Testis (tissue), 3 donors: ENCODE data around the gene EP400. TPM values are rescaled to one million over a fixed set of nuclear protein-coding genes. Genes with fewer than 3 reads are reported as not detected.

Experiments used
- DNase-seq: peaks from one replicate; pipeline ENCODE4 v3.0.0-alpha.2; 2019
- H3K27ac ChIP-seq, 2 donors: fragments of 200-600 bp; sonication (generic); one replicate each; pipeline ENCODE4 v1.5.1; 2019
- H3K27me3 ChIP-seq: fragments of 200-600 bp; sonication (generic); one replicate; pipeline ENCODE4 v1.5.1; 2019
- H3K36me3 ChIP-seq: fragments of 200-600 bp; sonication (generic); one replicate; pipeline ENCODE4 v1.5.1; 2017; ENCODE audit warnings: low read depth; ENCODE audit errors: missing control alignments
- H3K4me1 ChIP-seq: fragments of 200-600 bp; sonication (generic); one replicate; pipeline ENCODE4 v1.5.1; 2019
- H3K4me3 ChIP-seq, 2 donors: fragments of 200-600 bp; sonication (generic); one replicate each; pipeline ENCODE4 v1.5.1; 2017 to 2019
- H3K9me3 ChIP-seq: fragments of 200-600 bp; sonication (generic); one replicate; pipeline ENCODE4 v1.5.1; 2017
- POLR2A ChIP-seq: fragments of 450-650 bp; IDR thresholded peaks from one replicate; pipeline ENCODE4 v1.6.1; 2017; ENCODE audit warnings: antibody characterized with exemption, mild to moderate bottlenecking, moderate library complexity
- WGBS, 2 donors: methylation state at CpG; one replicate each; pipeline ENCODE4 v1.1.5; 2018; 5-methylcytosine and 5-hydroxymethylcytosine counted together
- intact Hi-C: fragments of 100-400 bp; cut with DNase I; formaldehyde crosslinking; loops from one replicate; pipeline ENCODE4 v1.15.1; 2023; ENCODE audit warnings: low total_unique reads
- polyA plus RNA-seq: library from polyadenylated mRNA; stranded (reverse); fragments of 350-450 nt; fragmentation: Illumina TruSeq; extraction: RNeasy Lipid Tissue Mini Kit (QIAGEN cat#74804); gene quantifications from one replicate; pipeline ENCODE4 v1.2.3, GENCODE V29; 2014; ENCODE audit warnings: low read depth, low replicate concordance; ENCODE audit not compliant: insufficient read depth
- total RNA-seq, 2 donors: library from RNA; depleted of rRNA; stranded (reverse); fragments of >200 nt; gene quantifications; one replicate each; pipeline ENCODE4 v1.2.3, GENCODE V29; 2016
- TF ChIP-seq, protein P1 (sequence below), 3 experiments: fragments of 450-650 bp in 2 of 3; fragments of 200-600 bp in 1 of 3; sonication (generic) in 1 of 3; IDR thresholded peaks; one replicate each; pipeline ENCODE4 v1.5.1; 2016 to 2019; ENCODE audit warnings: antibody characterized with exemption in 3 of 3, mild to moderate bottlenecking in 2 of 3, moderate library complexity in 1 of 3

EP400 gene
- total and polyA plus RNA-seq, 3 donors from 2014 or later, result 44.2 to 83.0 (median 69.4) TPM

DNA sequence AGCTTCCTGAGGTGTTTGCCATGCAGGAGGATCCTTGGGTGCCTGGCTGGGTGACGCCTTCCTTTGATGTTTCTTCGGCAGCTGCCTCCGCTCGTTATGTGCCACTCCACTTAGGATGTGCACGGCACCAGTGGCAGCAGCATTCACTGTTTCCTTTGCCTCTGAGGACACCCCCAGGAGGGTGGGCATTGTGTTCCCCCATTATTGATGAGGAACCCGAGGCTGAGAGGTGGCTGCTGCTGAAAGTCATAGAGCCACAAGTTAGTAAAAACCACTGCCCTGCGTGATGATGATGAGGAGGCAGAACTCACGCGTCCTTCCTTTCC lies 41.2 kb downstream of the EP400 start:
- Histone ChIP-seq H3K9me3 (no peaks in the 10 kb centered on the region), H3K27ac (no peak overlapping the region), H3K27me3 (no peaks in the 10 kb centered on the region), H3K4me1 (peaks cover 9% of the 10 kb centered on the region), H3K4me3 (no peak overlapping the region), H3K36me3 (no peaks in the 10 kb centered on the region)
- intact Hi-C loops, result no loop called here
- TF ChIP-seq, protein P1, sequence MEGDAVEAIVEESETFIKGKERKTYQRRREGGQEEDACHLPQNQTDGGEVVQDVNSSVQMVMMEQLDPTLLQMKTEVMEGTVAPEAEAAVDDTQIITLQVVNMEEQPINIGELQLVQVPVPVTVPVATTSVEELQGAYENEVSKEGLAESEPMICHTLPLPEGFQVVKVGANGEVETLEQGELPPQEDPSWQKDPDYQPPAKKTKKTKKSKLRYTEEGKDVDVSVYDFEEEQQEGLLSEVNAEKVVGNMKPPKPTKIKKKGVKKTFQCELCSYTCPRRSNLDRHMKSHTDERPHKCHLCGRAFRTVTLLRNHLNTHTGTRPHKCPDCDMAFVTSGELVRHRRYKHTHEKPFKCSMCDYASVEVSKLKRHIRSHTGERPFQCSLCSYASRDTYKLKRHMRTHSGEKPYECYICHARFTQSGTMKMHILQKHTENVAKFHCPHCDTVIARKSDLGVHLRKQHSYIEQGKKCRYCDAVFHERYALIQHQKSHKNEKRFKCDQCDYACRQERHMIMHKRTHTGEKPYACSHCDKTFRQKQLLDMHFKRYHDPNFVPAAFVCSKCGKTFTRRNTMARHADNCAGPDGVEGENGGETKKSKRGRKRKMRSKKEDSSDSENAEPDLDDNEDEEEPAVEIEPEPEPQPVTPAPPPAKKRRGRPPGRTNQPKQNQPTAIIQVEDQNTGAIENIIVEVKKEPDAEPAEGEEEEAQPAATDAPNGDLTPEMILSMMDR (IDR thresholded peaks at IDR 0.05), result no peak
- TF ChIP-seq POLR2A, result no peak
- peak; percentile 3 for DNase-seq
- 90 to 96% methylated on average over 6 to 9 of the region's 9 CpGs for WGBS, 2 donors

DNA sequence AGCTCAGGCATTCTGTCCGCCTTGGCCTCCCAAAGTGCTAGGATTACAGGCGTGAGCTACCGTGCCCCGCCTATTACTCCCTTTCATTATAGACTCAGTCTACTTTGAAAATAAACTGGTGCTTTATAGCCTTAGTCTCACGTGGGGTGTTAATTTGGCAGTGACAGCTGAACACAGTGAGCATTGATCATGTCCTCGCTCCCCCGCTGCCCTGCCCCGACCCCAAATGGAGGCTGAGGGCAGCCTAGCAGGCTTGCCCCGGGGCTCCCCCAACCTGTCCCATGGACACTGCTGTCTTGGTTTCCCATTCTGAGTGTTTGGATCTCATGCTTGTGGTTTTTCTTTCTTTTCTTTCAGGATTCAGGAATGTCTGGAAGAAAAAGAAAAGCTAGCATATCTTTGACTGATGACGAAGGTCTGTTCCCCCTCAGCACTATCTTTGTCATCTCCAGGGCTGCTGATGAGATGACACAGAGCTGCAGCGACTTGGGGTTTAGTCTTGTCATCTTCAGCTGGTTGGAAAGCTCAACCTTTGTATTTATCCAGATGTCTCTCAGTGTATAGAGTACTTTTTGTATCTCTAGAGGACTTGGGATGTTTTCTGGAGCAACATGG lies 42.2 kb downstream of the EP400 start:
- Histone ChIP-seq H3K27me3 (no peaks in the 10 kb centered on the region), H3K27ac (no peak overlapping the region), H3K9me3 (no peaks in the 10 kb centered on the region), H3K36me3 (no peaks in the 10 kb centered on the region), H3K4me1 (peaks cover 9% of the 10 kb centered on the region), H3K4me3 (no peak overlapping the region)
- 92% methylated on average over 11 of the region's 11 CpGs for WGBS, 2 donors
- intact Hi-C loops, result no loop called here
- no peak for TF ChIP-seq POLR2A
- TF ChIP-seq, protein P1 (IDR thresholded peaks at IDR 0.05), result no peak
- DNase-seq, result peak; percentile 0

DNA sequence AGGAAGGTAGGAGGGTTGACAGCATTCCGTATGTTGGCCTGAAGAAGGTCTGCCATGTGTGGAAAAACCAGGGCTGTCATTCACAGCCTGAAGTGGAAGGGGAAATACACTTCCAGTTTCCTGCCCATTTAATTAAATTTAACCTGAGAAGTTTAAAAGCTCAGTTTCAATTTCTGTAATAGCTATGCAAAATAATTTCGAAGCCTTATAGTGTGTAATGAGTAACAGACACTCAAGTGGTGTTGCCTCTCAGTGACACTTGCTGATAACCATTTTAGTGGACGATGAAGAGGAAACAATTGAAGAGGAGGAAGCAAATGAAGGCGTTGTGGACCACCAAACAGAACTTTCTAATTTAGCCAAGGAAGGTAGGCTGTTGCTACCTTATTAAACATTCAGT lies 44.8 kb downstream of the EP400 start:
- Histone ChIP-seq H3K4me1 (no peaks in the 10 kb centered on the region), H3K27ac (no peak overlapping the region), H3K27me3 (no peaks in the 10 kb centered on the region), H3K4me3 (no peak overlapping the region), H3K36me3 (no peaks in the 10 kb centered on the region), H3K9me3 (no peaks in the 10 kb centered on the region)
- 85 to 95% methylated on average over 4 of the region's 4 CpGs for whole genome bisulfite sequencing, 2 donors
- intact Hi-C loops, result no loop called here
- TF ChIP-seq POLR2A, result no peak
- TF ChIP-seq, protein P1 (IDR thresholded peaks at IDR 0.05), result no peak
- no peak for DNase-seq

DNA sequence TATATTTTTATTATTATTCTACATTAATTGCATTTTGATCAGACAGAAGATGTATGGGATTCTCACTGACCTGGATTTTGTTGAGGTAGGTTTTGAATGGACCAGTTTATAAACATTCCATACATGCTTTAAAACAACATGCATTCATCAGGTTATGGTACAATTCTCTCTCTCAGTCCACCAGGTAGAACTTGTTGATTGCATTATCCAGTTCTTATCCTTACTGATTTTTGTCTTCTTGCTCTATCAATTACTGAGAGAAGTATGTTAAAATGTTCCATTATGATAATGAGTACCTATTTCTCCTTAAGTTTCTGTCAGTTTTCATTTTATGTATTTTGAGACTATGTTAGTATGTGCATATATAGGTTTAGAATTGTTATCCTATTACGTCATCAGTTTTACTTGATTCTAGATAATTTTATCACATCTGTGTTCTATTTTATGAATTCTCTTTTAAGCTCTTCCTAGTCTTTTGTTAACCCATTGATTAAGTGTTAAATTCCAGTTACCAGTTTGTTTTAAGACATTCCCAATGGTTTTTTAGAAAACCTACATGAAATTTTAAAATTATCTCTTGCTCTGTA lies 50.6 kb downstream of the EP400 start:
- TF ChIP-seq, protein P1 (IDR thresholded peaks at IDR 0.05), result no peak
- TF ChIP-seq POLR2A, result no peak
- H3K27me3 ChIP-seq, result no peaks in the 10 kb centered on the region
- H3K4me1 ChIP-seq, result no peaks in the 10 kb centered on the region
- H3K36me3 ChIP-seq, result no peaks in the 10 kb centered on the region
- 76 to 92% methylated on average over 1 of the region's 1 CpG for WGBS, 2 donors
- no peak for DNase-seq
- intact Hi-C loops, result no loop called here
- no peak overlapping the region for H3K27ac ChIP-seq
- H3K4me3 ChIP-seq, result no peak overlapping the region
- no peaks in the 10 kb centered on the region for H3K9me3 ChIP-seq

DNA sequence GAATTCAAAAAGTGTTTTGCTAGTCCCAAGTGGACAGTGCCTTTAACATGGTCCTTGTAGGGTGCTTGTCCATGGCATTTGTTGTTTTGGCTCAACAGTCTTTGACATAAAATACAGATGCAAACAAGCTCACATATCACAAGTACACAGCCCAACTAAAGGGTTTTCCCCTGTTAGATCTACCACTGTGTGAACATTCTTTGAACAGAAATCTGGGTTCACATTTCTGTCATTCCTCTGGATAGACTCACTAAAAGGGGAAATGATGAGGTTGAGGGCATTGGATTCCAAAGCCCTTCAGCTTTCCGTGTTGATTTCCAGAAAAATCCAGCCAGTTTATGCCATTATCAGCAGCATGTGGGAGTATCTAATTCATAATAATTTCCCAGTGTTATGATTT lies 54.1 kb downstream of the EP400 start:
- Histone ChIP-seq H3K4me1 (no peaks in the 10 kb centered on the region), H3K36me3 (no peaks in the 10 kb centered on the region), H3K27ac (no peak overlapping the region), H3K27me3 (no peaks in the 10 kb centered on the region), H3K4me3 (no peak overlapping the region), H3K9me3 (no peaks in the 10 kb centered on the region)
- TF ChIP-seq POLR2A, result no peak
- no peak for DNase-seq
- 49 to 76% methylated on average over 1 of the region's 1 CpG for WGBS, 2 donors
- intact Hi-C loops, result no loop called here
